ENCODE data around the gene MECP2. TPM values are rescaled to one million over a fixed set of nuclear protein-coding genes. Genes with fewer than 3 reads are reported as not detected.

MECP2 gene
- total and polyA plus RNA-seq, 12 donors = 14.0 to 39.3 (median 36.2) TPM

- H3K4me3 ChIP-seq = no peak overlapping the region
- no peak for TF ChIP-seq CTCF (IDR thresholded peaks at IDR 0.05)
- no peak overlapping the region for H3K27ac ChIP-seq
- H3K36me3 ChIP-seq = peaks cover 0 to 31% (median 0%) of the 10 kb centered on the region in 9 donors
- DNase-seq (no peak), ATAC-seq (no peak)
- no peaks in the 10 kb centered on the region for H3K9me3 ChIP-seq
- peaks cover 6 to 64% (median 48%) of the 10 kb centered on the region in 9 donors for H3K4me1 ChIP-seq
- intact Hi-C loops (cut with DNase I) = loop anchor here in 1 of 10 donors (2.0 kb wide), 1 partner anchor 21 kb away; no protein-coding TSS in a partner anchor
- H3K27me3 ChIP-seq = peaks cover 0 to 62% (median 0%) of the 10 kb centered on the region in 7 donors
- WGBS, 2 donors = 88 to 100% methylated on average over 1 of the region's 1 CpG
These were observed 39.7 kb downstream of the MECP2 start for GRCh38 chrX:154057791-154058190.

GRCh38 chrX:154056770-154057241 is 40.7 kb downstream of the MECP2 start:
- Histone ChIP-seq H3K36me3 (peaks cover 0 to 32% (median 0%) of the 10 kb centered on the region in 9 donors), H3K4me1 (peaks cover 6 to 56% (median 45%) of the 10 kb centered on the region in 9 donors), H3K9me3 (no peaks in the 10 kb centered on the region), H3K27me3 (peaks cover 0 to 71% (median 0%) of the 10 kb centered on the region in 7 donors), H3K27ac (peak overlapping the region in 2 of 10 donors; percentile 5 to 31), H3K4me3 (no peak overlapping the region)
- no peak for TF ChIP-seq CTCF (IDR thresholded peaks at IDR 0.05)
- DNase-seq (no peak), ATAC-seq (peak in 1 of 8 donors; percentile 56)
- intact Hi-C loops (cut with DNase I) = no loop called here
- WGBS, 2 donors = 59 to 68% methylated on average over 8 of the region's 8 CpGs

- peaks cover 0 to 70% (median 0%) of the 10 kb centered on the region in 7 donors for H3K27me3 ChIP-seq
- DNase-seq (peak; percentile 41 to 69), ATAC-seq (peak in 5 of 8 donors; percentile 51 to 70 (median 67))
- 35% methylated on average over 8 of the region's 8 CpGs for WGBS, 2 donors
- H3K4me1 ChIP-seq = peaks cover 7 to 57% (median 44%) of the 10 kb centered on the region in 9 donors
- intact Hi-C loops (cut with DNase I) = loop anchor here in 3 of 10 donors (5.0 kb wide), 3 partner anchors 34 to 41 kb away; partner anchors contain the start of gene IRAK1 (in 1 of the 3)
- no peaks in the 10 kb centered on the region for H3K9me3 ChIP-seq
- no peak overlapping the region for H3K27ac ChIP-seq
- H3K36me3 ChIP-seq = peaks cover 0 to 38% (median 0%) of the 10 kb centered on the region in 9 donors
- peak; percentile 42 to 79 (median 65) for TF ChIP-seq CTCF (IDR thresholded peaks at IDR 0.05)
- H3K4me3 ChIP-seq = no peak overlapping the region
These were observed 46.2 kb downstream of the MECP2 start for GRCh38 chrX:154051201-154051810.

- Histone ChIP-seq H3K9me3 (no peaks in the 10 kb centered on the region), H3K27me3 (peaks cover 0 to 75% (median 0%) of the 10 kb centered on the region in 7 donors), H3K4me3 (no peak overlapping the region), H3K27ac (no peak overlapping the region), H3K4me1 (peaks cover 11 to 66% (median 48%) of the 10 kb centered on the region in 9 donors), H3K36me3 (peaks cover 0 to 26% (median 0%) of the 10 kb centered on the region in 9 donors)
- TF ChIP-seq CTCF (IDR thresholded peaks at IDR 0.05) = no peak
- WGBS, 2 donors = 67% methylated on average over 7 of the region's 7 CpGs
- intact Hi-C loops (cut with DNase I) = loop anchor here in 3 of 10 donors (5.0 kb wide), 3 partner anchors 33 to 42 kb away; partner anchors contain the start of gene IRAK1 (in 1 of the 3)
- DNase-seq (no peak), ATAC-seq (no peak)
These were observed 47.4 kb downstream of the MECP2 start for GRCh38 chrX:154050113-154050495.
